Neural progenitor cell (in vitro differentiated cells): ENCODE results near the gene RBPMS2. TPM values are rescaled to one million over a fixed set of nuclear protein-coding genes. Genes with fewer than 3 reads are reported as not detected.
A peak's percentile ranks its signal among the peaks of the same experiment; 100 is the strongest.

Experiments
- DNase-seq: peaks from one replicate; pipeline ENCODE4 v3.0.0-alpha.2; 2016; ENCODE audit warnings: low spot score
- H2AFZ ChIP-seq: fragments of 200-600 bp; sonication (generic); replicated peaks from 2 replicates; pipeline ENCODE4 v1.6.1; 2016; ENCODE audit warnings: antibody characterized with exemption
- H3F3A ChIP-seq: fragments of 200-600 bp; sonication (generic); 2 replicates; pipeline ENCODE4 v1.6.1; 2016; ENCODE audit warnings: antibody characterized with exemption, low read depth
- H3K27ac ChIP-seq: fragments of 200-600 bp; sonication (generic); 2 replicates; pipeline ENCODE4 v1.5.1; 2016; ENCODE audit warnings: mild to moderate bottlenecking
- H3K27me3 ChIP-seq: fragments of 200-600 bp; sonication (generic); 2 replicates; pipeline ENCODE4 v1.6.1; 2016; ENCODE audit warnings: mild to moderate bottlenecking, moderate library complexity
- H3K36me3 ChIP-seq: fragments of 200-600 bp; sonication (generic); 2 replicates; pipeline ENCODE4 v1.5.1; 2016
- H3K4me1 ChIP-seq: fragments of 200-600 bp; sonication (generic); 2 replicates; pipeline ENCODE4 v1.6.1; 2016; ENCODE audit warnings: mixed run types
- H3K4me2 ChIP-seq: fragments of 200-600 bp; sonication (generic); 2 replicates; pipeline ENCODE4 v1.6.1; 2016
- H3K4me3 ChIP-seq: fragments of 200-600 bp; sonication (generic); 2 replicates; pipeline ENCODE4 v1.5.1; 2016
- H3K79me2 ChIP-seq: fragments of 200-600 bp; sonication (generic); 2 replicates; pipeline ENCODE4 v1.6.1; 2016; ENCODE audit warnings: low read depth
- H3K9ac ChIP-seq: fragments of 200-600 bp; sonication (generic); 2 replicates; pipeline ENCODE4 v1.6.1; 2016
- H3K9me3 ChIP-seq: fragments of 200-600 bp; sonication (generic); 2 replicates; pipeline ENCODE4 v1.5.1; 2016; ENCODE audit warnings: low read depth
- H4K20me1 ChIP-seq: fragments of 200-600 bp; sonication (generic); 2 replicates; pipeline ENCODE4 v1.6.1; 2016; ENCODE audit warnings: low read depth
- H3K27ac Mint-ChIP-seq: 3 replicates; pipeline ENCODE4 v1.8.0; 2021; ENCODE audit warnings: mixed read lengths
- H3K27me3 Mint-ChIP-seq: 2 replicates; pipeline ENCODE4 v1.8.0; 2022; ENCODE audit warnings: low read depth, mild to moderate bottlenecking, inconsistent platforms, moderate library complexity, mixed read lengths; ENCODE audit not compliant: insufficient read depth
- H3K36me3 Mint-ChIP-seq: 3 replicates; pipeline ENCODE4 v1.8.0; 2021; ENCODE audit warnings: mixed read lengths
- H3K4me1 Mint-ChIP-seq: 3 replicates; pipeline ENCODE4 v1.8.0; 2021; ENCODE audit warnings: mixed read lengths
- H3K4me3 Mint-ChIP-seq: 3 replicates; pipeline ENCODE4 v1.8.0; 2021; ENCODE audit warnings: mild to moderate bottlenecking, moderate library complexity, mixed read lengths
- H3K9me3 Mint-ChIP-seq: 3 replicates; pipeline ENCODE4 v1.8.0; 2020; ENCODE audit warnings: mixed read lengths
- CTCF ChIP-seq: fragments of 200-600 bp; sonication (generic); IDR thresholded peaks from 2 replicates; pipeline ENCODE4 v1.5.1; 2017; ENCODE audit warnings: antibody characterized with exemption, mild to moderate bottlenecking
- EZH2 ChIP-seq: fragments of 200-600 bp; sonication (generic); IDR thresholded peaks from 2 replicates; pipeline ENCODE4 v1.6.1; 2017; ENCODE audit warnings: antibody characterized with exemption, mild to moderate bottlenecking, moderate library complexity
- EZH2phosphoT487 ChIP-seq: fragments of 200-600 bp; sonication (generic); IDR thresholded peaks from 2 replicates; pipeline ENCODE4 v1.6.1; 2017; ENCODE audit warnings: antibody characterized with exemption
- total RNA-seq: library from RNA; depleted of rRNA; stranded (reverse); fragments of >200 nt; gene quantifications from 2 replicates; pipeline ENCODE4 v1.2.3, GENCODE V29; 2015; ENCODE audit warnings: low replicate concordance

The RBPMS2 gene
- total RNA-seq, 1 donor from 2014 or later, result 0.15 TPM

GRCh38 chr15:64761156-64761555 lies 14.2 kb downstream of the RBPMS2 start:
- no peak overlapping the region for H3K27ac Mint-ChIP-seq
- H3K4me1 ChIP-seq, result no peaks in the 10 kb centered on the region
- no peak overlapping the region for H3K27ac ChIP-seq
- no peak for DNase-seq
- peaks cover 5% of the 10 kb centered on the region for H3K4me1 Mint-ChIP-seq
- no peak overlapping the region for H3K4me2 ChIP-seq
- TF ChIP-seq EZH2phosphoT487 (no peak), EZH2 (no peak), CTCF (no peak)
- no peak overlapping the region for H3K4me3 ChIP-seq
- H3K9me3 ChIP-seq, result no peaks in the 10 kb centered on the region
- H3F3A ChIP-seq, result no peaks in the 10 kb centered on the region
- H3K36me3 ChIP-seq, result no peaks in the 10 kb centered on the region
- no peak overlapping the region for H3K9ac ChIP-seq
- H3K27me3 ChIP-seq, result no peaks in the 10 kb centered on the region
- H3K36me3 Mint-ChIP-seq, result peaks cover 5% of the 10 kb centered on the region
- H4K20me1 ChIP-seq, result no peaks in the 10 kb centered on the region
- H3K4me3 Mint-ChIP-seq, result no peak overlapping the region
- peaks cover 48% of the 10 kb centered on the region for H3K79me2 ChIP-seq
- peak overlapping the region; percentile 26 for H2AFZ ChIP-seq
- H3K27me3 Mint-ChIP-seq, result peaks cover 7% of the 10 kb centered on the region
- no peaks in the 10 kb centered on the region for H3K9me3 Mint-ChIP-seq

GRCh38 chr15:64760056-64760455 lies 15.3 kb downstream of the RBPMS2 start:
- no peak overlapping the region for H3K9ac ChIP-seq
- Mint-ChIP-seq H3K36me3 (peaks cover 8% of the 10 kb centered on the region), H3K4me3 (no peak overlapping the region), H3K9me3 (no peaks in the 10 kb centered on the region), H3K4me1 (peaks cover 7% of the 10 kb centered on the region), H3K27ac (no peak overlapping the region), H3K27me3 (peaks cover 7% of the 10 kb centered on the region)
- H3K79me2 ChIP-seq, result peaks cover 48% of the 10 kb centered on the region
- H3F3A ChIP-seq, result no peaks in the 10 kb centered on the region
- no peak for DNase-seq
- no peaks in the 10 kb centered on the region for H4K20me1 ChIP-seq
- H3K36me3 ChIP-seq, result no peaks in the 10 kb centered on the region
- no peak overlapping the region for H2AFZ ChIP-seq
- no peak overlapping the region for H3K4me2 ChIP-seq
- H3K4me1 ChIP-seq, result no peaks in the 10 kb centered on the region
- TF ChIP-seq EZH2phosphoT487 (no peak), EZH2 (no peak), CTCF (no peak)
- no peaks in the 10 kb centered on the region for H3K9me3 ChIP-seq
- no peak overlapping the region for H3K4me3 ChIP-seq
- H3K27me3 ChIP-seq, result no peaks in the 10 kb centered on the region
- H3K27ac ChIP-seq, result no peak overlapping the region

- H3K27ac Mint-ChIP-seq, result no peak overlapping the region
- no peaks in the 10 kb centered on the region for H3K9me3 Mint-ChIP-seq
- Histone ChIP-seq H4K20me1 (no peaks in the 10 kb centered on the region), H3K79me2 (peaks cover 34% of the 10 kb centered on the region), H3K27me3 (no peaks in the 10 kb centered on the region), H3K36me3 (no peaks in the 10 kb centered on the region), H3K9ac (no peak overlapping the region), H3K4me3 (no peak overlapping the region), H3K27ac (no peak overlapping the region), H3K9me3 (no peaks in the 10 kb centered on the region), H2AFZ (no peak overlapping the region), H3K4me1 (no peaks in the 10 kb centered on the region), H3F3A (peaks cover 3% of the 10 kb centered on the region), H3K4me2 (no peak overlapping the region)
- TF ChIP-seq CTCF (no peak), EZH2phosphoT487 (no peak)
- H3K27me3 Mint-ChIP-seq, result peaks cover 4% of the 10 kb centered on the region
- H3K4me1 Mint-ChIP-seq, result peaks cover 11% of the 10 kb centered on the region
- no peak overlapping the region for H3K4me3 Mint-ChIP-seq
- peaks cover 6% of the 10 kb centered on the region for H3K36me3 Mint-ChIP-seq
- no peak for DNase-seq
These were observed 19.9 kb downstream of the RBPMS2 start for GRCh38 chr15:64755427-64755940.
